Fibroblast of skin of left biceps (primary cell): Measurements from ENCODE around the gene PCYT1B.
"Not testable (repeated sequence)": the region's sequence is repeated elsewhere in the genome, so short reads cannot be mapped to it uniquely, and the experiment has no call there.

Experiments
- DNase-seq, 2 experiments: peaks; one replicate each; pipeline ENCODE4 v3.0.0-alpha.2; 2013; ENCODE audit warnings: low read depth in 2 of 2

Gene PCYT1B

DNA sequence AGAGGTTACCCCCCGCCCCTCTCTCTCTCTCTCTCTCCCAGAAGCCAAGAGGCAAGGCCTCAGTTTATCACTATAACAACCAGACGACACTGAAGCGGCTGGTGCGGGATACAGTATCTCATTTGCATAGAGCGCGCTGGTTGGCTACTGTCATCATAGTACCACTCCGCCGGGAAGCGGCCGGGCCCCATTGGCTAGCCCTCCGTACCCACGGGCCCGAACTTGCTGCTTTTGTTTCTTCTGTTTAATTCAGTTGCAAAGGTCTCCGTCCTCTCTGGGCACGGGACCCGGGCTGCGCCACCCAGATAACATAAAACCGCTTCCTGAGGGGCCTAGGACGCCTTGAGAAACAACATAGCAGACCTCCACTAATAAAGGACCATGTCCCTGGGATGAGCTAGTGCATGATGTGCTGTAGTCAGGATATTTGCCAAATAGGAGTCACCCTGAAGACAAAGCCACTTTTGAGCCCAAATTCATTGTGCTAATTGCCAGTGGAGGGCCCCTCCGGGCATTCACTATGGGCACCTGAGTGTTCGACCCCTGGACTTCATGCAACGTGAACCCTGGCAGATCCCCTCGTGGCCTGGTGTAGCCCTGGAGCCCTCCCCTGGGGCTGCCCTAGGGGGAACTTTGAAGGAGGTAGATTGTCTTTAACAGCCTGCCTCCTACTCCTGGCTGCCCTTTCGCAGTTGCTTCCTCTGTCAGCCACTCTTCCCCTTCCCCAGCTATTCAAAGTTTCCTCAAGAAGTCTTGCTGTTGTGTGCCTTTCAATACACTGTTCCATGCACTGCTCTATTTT lies at the start of gene PCYT1B:
Gene PCYT1B, minus strand, starts transcription at position 91 of the 802 bp plus-strand sequence. CDS start 242 bp downstream, outside the sequence.
- peak; percentile 10 to 20 for DNase-seq

DNA sequence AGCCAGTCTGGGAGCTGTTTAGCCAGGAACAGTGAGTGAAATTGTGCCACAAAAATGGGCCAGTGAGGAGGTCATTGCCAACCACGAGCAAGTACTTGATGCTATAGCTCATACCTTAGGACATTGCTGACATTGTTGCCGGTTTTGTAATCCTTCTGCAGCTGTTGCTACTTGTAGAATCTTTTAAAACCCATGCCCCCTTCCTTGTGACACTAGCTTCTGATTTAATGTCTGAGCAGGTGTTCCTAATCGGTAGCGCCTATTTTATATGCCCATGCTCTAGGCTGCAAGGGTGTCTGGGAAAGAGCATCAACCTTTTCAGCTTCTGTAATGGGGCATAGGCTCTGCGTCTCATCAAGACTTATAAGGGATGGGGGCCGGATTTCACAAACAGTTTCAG lies 49.1 kb upstream of the PCYT1B start:
- DNase-seq: no peak

DNA sequence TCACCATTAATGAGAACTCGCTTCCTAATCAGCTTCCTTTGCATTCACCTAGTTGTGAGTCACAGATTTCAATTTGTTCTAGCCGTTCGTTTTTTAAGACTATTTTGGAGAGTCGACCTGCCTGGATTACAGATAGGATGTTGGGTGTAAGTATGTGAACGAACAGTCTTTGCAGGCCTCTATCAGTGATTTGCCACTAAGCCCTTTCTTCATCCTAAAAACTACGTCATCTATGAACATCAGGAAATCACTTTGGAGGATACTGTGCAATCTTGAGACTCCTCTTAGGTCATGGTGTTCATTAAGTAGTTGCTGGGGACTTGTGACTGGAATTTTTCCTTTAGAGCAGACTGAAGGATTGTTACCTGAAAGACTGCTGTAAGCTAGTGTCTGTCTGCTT lies 47.7 kb upstream of the PCYT1B start:
- DNase-seq: no peak

DNA sequence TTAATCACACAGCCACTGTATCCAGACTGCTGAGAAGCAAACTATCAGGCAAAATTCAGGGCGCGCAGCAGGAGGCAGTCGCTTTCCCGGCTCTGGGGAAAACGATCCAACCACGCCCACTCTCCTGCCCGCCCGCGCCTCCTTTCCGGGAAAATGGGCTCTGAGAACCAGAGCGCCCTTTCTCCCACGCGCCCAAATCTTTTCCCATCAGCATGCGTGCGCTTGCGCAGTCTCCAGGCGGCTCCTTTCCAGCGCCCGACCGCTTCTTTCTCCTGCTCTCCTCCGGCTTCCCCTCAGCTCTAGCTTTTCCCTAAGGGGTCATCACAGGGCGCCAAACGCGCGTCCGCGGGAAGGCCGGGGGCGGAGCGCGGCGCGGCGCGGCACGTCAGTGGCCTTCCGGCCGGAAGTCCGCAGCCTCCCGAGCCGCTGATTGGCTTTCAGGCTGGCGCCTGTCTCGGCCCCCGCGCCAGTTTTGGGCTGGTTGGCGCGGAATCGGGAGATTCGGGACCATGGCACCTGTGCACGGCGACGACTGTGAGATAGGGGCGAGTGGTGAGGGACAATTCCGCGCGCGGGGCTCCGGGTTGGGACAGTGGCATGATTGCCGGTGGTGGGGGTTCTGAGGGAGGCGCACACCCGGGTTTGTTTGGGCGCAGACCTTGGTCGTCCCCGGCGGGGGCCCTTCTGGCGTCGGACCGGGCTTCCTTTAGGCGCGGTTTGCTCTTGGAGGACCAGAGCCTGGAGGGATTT lies 46.5 kb upstream of the PCYT1B start, which contains the start of gene POLA1:
Gene POLA1, plus strand, starts transcription at position 466 of the 750 bp plus-strand sequence. Its CDS starts 44 bp downstream, at position 510.
- peak; percentile 90 to 91 for DNase-seq

DNA sequence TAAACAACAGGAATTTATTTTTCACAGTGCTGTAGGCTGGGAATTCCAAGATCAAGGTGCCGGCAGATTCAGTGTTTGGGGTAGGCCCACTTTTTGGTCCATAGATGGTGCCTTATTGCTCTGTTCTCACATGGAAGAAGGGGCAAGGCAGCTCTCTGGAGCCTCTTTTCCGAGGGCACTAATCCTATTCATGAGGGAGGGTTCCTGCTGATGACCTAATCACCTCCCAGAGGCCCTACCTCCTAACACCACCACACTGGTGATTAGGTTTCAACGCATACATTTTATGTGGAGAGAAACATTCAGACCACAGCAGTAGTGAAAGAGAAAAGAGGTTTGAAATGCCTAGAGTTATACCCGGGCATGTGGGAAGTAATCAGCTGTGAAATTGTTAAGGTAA lies 45.2 kb upstream of the PCYT1B start:
- DNase-seq: no peak

DNA sequence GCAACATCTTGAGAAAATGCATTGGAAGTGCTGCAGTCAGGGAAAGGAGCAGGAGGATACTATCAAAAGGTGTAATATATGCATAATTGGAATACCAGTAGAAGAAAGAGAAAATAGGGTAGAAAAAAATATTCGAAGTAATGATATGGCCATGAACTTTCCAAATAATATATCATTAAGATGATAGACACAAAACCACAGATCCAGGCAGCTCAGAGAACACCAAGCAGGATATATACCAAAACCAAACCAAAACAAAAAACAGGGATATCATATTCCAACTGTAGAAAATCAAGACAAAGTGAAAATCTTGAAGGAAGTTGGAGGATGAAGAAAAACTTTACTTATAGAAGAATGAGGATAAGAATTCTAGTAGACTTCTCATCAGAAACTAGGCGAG lies 36.9 kb upstream of the PCYT1B start:
- DNase-seq: no peak

DNA sequence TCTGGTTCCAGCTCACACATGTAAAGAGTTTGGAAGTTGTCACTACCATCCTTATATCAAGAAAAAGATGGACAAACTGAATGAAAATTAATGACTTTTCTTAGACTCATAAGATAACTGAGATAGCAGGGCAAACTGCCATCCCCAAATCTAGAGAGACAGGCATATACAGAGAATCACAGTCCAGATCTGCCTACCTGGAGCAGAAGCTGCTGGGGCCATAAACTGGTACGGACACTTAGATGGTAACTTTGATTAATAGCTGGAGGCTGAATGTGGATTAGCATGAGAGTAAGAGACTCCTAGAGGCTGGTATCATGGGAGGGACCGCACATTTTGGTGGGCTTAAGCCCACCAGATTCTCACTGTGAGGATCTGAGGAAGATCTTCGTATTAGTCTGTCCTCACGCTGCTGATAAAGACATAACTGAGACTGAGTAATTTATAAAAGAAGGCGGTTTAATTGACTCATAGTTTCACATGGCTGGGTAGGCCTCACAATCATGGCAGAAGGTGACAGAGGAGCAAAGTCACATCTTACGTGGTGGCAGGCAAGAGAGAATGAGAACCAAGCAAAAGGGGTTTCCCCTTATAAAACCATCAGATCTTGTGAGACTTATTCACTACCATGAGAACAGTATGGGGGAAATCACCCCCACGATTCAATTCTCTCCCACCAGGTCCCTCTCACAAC lies 35.7 kb upstream of the PCYT1B start:
- DNase-seq: no peak

DNA sequence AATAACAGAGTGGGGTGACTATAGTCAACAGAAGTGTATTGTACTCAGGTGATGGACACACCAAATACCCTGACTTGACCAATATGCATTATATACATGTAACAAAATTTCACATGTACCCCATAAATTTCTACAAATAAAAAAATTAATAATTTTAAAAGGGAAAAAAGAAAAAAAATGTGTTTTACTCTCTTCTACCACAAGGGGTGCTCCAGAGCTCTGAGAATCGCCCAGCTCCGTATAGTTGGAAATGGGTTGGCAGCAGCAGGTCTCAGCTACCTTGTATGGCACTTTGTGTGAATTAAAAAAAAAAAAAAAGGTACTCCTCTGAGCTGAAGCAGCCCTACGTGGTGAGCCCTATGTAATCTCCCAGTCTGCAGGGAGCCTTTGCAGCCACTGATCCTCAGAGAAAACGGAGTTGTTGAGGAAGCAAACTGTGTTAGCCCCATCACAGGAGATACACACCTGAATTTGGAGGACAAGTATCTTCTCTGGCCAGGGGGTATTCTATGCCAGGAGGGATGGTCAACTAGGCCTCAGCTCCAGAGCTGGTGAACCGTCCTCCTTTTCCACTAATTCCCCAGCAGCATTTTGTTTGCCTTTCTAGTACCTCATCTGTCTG lies 29.4 kb upstream of the PCYT1B start:
- DNase-seq: no peak

DNA sequence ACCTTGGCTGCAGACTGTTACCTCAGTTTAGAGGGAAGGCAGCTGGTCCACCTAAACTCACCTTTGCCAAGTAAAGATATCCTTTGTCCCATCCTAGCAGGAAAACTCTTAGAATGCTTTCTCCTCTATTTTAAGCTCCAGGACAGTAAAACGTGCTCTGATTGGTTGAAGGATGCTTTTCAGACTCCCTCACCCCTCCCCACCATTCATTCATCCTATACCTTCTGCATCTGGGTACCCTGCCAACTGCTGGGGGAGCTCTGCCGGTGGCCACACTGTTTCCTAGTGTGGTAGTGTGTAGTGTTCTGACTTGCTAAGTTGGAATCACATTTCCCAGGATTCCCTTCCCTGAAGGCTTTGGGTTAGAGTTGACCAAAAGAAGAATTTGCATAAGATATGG lies 26.3 kb upstream of the PCYT1B start:
- no peak for DNase-seq

DNA sequence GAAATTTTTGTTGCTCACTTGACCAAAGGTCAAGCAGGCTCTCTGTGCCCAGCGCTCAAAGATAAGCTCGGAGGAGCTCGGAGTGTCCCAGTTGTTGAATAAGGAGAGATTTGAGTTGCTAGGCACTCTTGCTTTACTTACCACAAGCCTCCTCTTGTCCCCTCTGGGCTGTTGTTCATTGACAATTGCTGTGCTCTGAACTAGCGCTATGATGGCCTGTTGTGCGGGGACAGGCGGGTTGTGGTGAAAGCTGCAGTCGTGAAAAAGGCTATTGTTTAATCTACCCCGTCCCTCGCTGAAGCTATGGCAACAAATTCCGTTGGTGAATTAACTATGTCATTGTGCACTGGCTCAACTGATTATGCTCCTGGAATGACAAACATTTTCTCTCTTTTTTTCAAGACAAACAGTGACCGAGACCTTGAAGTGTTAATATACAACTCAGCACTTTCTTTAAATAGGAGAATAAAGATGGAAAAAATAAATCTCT lies 25.6 kb upstream of the PCYT1B start:
- DNase-seq: no peak

DNA sequence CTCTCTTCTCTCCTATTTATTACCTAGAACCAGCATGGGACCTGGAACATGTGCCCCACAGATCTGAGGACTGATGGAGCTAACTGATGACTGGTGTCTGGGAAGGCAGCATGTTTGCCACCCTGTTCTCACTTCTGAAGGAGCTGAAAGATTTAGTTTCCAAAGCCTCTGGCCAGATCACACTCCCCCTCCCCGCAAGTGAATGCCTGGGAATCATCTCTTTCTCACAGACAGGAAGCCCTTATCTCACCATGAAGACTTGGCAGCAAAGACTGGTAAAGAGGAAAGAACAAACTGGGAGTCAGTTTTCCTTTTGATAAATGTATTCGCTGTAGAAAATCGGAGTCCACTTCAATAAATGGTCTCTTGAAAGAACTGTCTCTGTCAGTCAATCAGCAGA lies 21.0 kb upstream of the PCYT1B start:
- no peak for DNase-seq

DNA sequence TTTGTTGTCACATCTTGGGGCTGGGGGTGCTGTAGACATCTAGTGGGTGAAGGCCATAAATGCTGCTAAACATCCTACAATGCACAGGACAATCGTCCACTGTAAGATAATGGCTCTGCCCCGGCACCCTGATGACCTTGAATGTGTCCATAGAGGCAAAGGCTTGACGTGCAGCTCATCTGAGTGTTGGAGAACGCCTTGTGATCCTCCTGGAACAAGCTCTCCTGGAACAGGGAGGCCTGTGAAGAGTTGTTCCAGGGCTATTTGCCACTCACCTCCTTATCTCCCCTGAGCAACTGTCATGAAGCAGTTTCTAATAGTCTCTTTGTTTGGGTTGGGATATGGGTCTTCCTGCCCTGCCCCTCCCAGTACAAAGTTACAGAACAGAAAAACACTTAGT lies 15.2 kb upstream of the PCYT1B start:
- no peak for DNase-seq

DNA sequence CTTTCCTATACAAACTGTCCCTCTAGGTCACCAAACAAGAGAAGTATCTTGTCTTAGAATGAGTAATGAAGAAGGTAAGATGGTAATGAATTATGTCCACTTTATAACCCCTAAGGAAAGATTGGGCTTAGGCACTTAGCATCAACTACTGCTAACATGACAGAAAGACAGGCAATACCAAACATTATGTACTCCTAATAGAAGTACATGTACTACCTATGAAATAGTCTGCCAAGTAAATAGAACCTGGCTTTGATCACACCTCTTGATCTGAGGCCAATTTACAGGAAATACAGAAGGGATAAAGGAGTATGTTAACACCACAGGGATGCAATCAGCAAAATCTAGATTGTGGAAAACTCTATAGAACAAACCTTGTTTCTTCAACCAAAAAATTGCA lies 14.1 kb upstream of the PCYT1B start:
- DNase-seq: no peak

DNA sequence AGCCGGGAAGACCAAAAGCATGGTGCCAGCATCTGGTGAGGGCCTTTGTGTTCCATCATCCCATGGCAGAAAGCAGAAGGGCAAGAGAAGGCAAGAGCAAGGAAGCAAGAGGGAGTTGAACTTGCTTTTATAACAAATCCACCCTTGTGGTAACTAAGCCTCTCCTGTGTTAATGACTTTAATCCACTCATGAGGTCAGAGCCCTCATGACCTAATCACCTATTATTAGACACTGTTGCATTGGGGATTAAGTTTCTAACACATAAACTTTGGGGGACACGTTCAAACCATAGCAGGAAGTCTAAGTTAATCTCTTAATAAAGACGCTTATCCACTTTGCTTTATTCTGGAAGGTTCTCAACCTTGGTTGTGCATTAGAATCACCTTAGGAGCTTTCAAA lies 12.5 kb upstream of the PCYT1B start:
- DNase-seq: no peak

DNA sequence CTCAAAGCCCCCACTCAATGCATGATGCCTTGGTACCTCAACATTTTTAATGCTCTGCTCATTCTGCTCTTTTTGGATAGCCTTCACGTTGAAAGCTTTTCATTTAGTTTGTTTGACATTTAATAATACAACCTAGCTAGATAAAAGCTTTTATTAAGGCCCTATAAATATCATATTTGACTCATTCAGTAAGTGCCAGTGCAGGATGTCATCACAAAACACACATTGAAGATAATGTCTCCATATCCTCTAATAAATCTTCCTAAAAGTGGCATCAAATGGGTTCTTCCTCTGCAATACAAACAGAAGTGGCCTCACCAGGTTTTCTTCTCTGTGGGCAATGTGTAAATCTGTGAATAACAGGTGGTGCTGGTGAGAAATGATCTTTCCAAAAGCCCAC lies 12.0 kb upstream of the PCYT1B start:
- no peak for DNase-seq

DNA sequence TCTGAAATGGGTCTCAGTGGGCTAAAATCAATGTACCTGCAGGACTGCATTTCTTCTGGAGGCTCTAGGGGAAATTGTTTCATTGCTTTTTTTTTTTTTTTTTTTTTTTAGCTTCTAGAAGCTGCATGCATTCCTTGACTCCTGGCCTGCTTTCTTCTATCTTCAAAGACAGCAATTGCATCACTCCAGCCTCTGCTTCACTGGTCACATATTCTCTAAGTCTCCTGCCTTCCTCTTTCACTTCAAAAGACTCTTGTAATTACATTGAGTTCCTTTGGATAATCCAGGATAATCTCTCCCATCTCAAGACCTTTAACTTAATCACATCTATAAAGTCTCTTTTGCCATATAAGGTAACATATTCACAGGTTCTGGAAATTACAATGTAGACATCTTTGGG lies 11.3 kb upstream of the PCYT1B start:
- no peak for DNase-seq

DNA sequence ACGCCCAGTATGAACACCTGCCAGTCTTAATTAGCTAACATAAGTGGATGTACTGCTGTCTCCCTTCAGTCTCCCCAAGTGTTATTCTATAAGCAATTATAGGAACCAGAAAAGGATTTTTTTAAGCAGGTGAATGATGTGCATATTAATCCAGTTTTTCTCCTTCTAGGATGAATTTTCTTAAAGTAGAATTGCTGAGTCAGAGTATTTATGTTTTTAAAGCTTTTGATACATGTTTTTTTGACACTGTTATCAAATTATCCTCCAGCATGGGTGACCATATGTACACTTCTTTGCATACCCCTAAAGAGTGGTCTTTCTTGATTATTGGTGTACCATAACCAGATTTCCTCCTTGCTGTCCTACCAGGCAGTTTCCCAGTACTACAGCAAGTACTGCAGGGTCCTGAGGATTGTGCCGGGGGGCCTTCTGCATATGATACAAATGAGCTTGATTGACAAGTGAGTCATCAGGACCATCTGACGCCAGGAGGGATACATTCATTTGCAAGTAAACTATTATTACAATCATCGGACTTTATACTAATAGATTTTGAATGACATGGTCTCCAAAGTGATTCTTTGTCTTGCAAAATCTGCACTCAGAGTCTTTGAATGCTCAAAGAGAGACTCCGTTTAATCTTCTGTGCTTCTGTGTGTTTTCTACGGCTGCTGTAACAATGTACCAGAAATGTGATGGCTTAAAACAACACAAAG lies 10.7 kb upstream of the PCYT1B start:
- DNase-seq: no peak

DNA sequence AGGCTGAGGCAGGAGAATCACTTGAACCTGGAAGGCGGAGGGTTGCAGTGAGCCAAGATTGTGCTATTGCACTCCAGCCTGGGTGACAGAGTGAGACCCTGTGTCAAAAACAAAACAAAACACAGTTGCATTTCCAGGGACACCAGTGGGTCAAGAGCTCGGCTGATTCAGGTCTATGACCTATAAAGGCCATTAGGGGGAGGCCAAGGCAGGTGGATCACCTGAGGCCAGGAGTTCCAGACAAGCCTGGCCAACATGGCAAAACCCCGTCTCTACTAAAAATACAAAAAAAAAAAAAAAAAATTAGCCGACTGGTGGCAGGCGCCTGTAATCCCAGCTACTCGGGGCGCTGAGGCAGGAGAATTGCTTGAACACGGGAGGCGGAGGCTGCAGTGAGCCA lies 8.5 kb upstream of the PCYT1B start:
- not testable (repeated sequence) for DNase-seq

DNA sequence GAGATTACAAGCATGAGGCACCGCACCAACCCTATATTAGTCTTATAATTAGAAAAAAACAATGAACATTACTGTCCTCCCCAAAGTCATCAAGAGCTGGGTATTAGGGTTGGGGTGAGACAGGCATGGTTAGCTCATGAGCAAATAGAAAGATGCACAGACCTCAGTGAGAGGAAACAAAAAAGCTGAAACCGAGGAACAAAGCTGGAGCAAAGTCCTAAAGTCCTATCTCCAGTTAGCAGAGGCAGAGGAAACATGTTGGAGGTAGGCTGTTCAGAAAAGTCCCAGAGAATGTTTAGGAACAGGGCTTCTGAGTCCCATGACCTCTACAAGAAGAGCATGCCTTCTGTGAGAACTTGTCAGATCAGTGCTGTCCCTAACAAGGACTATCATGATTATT lies 4.6 kb upstream of the PCYT1B start:
- DNase-seq: no peak

DNA sequence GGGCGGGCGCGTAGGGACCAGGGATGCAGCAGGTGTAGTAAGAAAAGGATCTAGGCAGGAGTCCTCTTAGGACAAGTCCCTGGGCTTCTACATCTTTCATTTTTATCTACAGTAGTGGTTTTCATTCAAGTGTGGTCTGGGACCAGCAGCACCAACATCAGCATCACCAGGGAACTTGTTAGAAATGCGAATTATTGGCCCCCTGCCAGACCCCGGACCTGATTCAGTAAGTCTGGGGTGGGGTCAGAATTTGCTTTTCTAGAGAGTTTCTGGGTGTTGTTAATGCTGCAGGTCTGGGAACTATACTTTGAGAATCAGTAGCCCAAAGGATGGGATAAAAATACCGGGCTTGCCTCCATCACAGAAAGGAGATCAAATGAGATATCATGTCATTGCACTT lies 1.3 kb upstream of the PCYT1B start:
- DNase-seq: no peak

DNA sequence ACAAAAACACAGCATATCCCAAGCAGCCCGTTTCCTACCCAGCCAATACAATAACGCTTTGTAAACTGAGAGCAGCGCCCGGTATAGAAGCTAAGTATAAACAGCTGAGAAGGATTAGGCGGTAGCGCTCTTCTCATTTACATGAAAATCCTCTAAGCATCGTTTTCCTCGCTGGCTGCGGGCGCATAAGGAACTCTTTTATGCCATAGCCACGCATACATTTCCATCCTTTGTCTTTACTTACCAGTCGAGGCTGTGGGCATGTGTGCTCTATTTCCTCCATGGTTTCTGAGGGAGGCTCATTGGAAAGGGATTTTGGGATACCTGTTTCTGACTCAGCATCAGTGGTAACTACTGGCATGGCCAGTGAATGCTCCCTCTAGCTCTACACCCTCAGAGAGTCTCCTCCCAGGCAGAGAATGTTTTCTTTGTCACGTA lies 383 bp downstream of the PCYT1B start:
- no peak for DNase-seq
